ENCODE measurements around the gene DMD.
"Not testable (repeated sequence)": the region's sequence is repeated elsewhere in the genome, so short reads cannot be mapped to it uniquely, and the experiment has no call there.

The DMD gene

DNA sequence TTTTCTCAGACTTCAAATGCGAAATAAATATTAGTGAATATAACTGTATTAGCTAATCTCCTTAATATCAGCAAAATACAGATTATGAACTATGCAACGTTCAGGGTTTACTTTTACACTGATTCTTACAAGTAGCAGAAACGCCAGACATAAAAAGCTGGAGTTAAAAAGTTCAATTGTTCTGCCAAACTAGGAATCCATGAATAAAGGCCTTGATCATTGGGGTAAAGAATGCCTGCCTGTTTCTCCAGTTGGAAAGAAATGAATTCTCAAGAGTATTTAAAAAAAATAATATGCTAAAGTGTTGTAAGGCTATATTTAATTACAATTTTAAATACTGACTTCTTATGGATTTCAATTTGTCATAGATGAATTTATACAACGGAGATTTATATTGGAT, 612.2 kb downstream of the DMD start:
- DNase-seq (ENCODE audit: low read depth) = no peak

DNA sequence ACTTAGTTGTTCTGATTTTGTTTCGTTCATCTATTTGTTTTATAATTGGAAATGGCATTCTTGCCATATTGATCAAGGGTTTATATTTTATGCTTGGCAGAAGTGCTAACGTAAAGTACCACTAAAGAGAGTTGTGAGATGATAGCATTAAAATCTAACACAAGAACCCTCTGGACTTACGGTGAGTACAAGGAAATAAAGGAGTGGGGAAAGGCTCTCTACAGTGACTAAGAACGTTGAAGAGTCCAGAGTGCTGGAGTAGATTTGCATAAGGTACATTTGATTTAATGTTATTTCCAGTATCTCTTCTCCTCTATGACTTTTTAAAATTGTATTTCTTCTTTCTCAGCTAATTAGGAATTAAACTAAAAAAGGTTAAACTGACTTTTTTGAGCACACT, 612.6 kb downstream of the DMD start:
- DNase-seq (ENCODE audit: low read depth) = no peak

DNA sequence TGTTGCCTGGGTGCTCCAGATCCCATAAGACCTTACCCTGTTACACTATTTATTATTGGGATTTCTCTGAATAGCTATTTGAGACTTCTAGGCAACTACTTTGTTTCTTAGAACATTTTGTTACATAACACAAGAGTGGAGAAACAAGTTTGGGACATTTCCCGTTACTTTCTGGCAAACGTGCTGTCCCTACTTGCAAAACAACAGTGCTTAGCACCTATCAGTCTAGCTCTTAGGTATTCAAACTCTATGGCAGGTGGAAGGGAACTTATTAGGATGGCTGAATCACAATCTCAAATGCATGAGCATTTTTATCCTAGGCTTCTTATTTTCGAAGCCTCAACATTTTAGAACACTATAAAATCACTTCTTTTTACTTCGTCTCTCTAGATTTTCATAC, 613.6 kb downstream of the DMD start:
- DNase-seq (ENCODE audit: low read depth) = no peak

DNA sequence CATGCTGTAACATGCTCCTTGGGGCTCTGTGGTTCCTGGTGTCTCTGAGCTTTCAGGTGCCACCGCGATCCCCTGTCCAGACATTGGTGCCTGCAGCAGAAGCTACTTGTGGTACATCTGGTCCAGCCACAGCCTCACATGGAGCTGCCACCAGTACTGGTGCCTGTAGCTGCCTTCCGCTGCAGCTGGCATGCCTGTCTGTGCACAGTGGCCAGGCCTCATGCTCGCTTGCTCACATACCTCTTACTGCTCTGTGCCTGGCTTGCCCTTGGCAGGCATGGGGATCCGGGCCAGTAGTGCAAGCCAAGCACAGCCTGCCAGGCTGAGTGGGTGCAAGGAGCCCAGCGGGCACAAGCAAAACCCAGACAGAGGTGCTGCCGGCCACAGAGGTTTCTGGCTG, 618.6 kb downstream of the DMD start:
- no peak for DNase-seq (ENCODE audit: low read depth)

DNA sequence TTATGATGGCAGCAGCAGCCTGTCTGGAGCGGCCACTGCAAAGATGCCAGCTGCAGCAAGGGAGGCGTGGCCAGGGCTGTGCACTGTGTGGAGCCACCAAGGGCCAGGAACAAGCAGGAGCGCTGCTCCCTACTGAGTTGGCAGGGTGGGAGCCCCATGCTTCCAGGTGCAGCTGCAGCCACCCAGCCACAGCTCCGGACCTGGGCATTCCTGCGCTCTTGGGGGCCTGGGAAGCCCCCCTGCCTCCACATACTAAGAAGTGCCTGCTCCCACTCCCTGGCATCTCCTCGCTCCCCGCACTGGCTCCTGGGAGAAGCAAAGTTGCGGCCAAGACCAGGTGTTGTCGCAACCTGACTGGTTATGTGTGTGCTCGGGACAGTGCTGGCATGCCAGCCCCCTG, 619.8 kb downstream of the DMD start:
- no peak for DNase-seq (ENCODE audit: low read depth)

DNA sequence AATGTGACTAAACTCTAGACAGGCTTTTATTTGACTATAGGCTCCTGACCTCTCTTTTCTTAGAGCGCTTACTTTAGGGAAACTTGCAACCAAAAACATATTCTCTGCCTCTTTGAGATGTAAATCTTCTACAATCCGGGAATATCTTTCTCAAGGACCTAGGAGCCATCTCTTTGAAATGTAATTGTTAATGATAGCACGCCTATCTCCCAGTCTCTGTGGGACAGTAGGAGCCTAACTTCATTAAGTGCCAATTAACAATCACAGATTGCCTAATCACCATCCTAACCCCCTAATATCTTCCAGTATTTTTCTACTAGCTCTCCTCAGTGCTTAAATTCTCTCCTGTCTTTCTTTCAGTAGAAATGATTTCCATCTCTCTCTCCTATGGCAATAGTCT, 628.6 kb downstream of the DMD start:
- no peak for DNase-seq (ENCODE audit: low read depth)

DNA sequence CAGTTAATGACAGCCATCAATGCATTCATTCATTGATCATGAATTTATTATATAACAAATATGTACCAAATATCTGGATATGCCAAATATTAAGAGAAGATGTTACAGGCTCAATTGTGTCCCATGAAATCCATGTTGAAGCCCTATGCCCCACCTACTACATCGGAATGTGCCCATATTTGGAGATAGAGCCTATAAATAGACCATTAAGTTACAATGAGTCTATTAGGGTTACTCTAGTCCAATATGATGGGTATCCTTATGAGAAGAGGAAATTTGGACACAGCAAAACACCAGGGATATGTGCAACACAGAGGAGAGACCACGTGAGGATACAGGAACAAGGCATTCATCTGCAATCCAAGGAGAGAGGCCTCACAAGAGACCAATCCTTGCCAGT, 634.5 kb downstream of the DMD start:
- DNase-seq (ENCODE audit: low read depth) = no peak

DNA sequence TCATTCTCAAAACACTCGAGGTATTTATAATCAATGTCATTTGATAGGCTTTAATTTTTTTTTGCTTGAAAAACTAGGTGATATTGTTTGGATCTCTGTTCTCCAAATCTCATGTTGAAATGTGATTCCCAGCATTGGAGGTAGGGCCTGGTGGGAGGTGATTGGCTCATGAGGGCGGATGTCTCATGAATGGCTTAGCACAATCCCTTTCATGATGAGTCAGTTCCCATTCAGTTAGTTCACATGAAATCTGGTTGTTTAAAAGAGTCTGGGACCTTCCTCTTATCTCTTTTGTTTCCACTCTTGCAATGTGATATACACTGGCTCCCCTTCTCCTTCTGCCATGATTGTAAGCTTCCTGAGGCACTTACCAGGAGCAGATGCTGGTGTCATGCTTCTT, 638.7 kb downstream of the DMD start:
- no peak for DNase-seq (ENCODE audit: low read depth)

DNA sequence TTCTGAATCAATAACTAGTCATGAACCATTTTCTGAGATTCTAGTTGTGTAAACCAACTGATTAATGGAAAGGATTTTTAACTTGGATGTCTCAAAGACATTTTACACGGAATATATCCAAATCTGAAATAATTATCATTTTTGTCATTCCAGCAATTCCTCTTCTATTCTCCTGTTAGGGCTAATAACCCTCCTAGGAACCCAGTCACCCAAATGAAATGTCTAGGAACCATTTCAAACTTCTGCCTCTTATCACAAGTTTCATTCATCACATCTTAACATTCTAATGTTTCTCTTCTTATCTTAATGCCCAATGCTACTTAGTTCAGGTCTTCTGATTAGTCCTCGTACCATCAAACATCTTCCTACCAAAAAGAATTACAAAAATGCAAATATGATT, 639.8 kb downstream of the DMD start:
- no peak for DNase-seq (ENCODE audit: low read depth)

DNA sequence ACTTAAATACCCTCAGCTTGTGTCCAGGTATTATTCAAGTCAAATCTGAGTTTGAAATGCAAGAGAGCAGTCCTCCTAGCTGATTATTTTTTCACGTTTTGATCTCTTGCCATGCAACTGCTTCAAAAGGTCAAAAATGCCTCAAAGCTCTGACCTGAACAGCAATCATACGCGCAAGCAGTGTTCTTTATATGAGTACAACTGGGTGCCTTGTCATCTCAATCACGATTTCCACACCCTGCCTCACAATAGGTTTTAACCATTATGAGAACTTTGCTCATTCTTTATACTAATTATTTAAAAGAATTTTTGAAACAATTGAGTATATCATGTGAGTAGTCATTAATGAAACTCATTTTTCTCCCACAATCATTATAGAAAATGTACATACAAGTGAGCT, 649.1 kb downstream of the DMD start:
- no peak for DNase-seq (ENCODE audit: low read depth)

DNA sequence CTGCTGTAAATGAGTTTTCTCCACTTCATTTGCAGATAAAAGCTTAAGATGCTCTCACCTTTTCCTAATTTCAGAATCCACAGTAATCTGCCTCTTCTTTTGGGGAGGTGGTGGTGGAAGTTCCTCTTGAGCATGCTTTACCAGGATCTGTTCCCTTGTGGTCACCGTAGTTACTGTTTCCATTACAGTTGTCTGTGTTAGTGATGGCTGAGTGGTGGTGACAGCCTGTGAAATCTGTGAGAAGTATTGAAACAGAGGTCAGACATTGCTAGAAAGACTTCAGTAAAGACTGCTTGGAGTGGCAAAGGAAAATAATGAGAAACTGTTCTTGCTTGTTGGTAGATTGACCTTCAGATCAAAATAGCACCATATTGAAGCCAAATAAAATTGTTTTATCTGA, 666.2 kb downstream of the DMD start:
- no peak for DNase-seq (ENCODE audit: low read depth)

DNA sequence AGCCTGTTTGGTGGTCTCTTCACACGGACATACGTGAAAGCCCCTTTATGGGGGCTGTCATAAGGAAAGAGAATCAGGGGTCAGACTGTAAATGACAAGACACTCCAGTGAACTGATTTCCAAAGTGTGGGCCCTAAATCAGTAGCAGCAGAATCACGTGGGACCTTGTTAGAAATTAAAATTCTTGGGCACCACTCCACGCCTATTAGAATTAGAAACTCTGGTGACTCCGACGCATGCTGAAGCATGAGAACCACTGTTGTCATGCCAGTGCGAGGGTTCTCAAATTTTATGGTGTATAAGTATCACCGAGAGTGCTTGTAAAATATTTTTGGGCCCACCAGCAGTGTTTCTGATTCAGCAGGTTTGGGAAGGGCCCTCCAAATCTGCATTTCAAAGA, 672.8 kb downstream of the DMD start:
- DNase-seq (ENCODE audit: low read depth) = no peak

DNA sequence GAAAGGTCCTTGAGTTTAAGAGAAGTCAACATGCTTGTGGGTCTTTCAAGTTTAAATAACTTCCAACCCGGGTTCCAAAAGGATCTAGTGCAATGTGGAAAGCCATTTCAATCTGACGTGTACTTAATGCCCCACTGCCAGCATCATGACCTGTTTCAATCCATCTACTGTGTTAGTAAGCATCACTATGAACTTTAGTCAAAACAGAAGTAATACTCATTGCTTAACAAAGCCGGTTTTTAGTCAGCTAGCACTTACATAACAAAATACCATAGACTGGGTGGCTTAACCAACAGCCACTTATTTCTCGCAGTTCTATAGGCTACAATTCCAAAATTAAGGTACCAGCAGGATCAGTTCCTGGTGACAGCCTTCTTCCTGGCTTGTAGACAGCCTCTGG, 677.5 kb downstream of the DMD start:
- no peak for DNase-seq (ENCODE audit: low read depth)

DNA sequence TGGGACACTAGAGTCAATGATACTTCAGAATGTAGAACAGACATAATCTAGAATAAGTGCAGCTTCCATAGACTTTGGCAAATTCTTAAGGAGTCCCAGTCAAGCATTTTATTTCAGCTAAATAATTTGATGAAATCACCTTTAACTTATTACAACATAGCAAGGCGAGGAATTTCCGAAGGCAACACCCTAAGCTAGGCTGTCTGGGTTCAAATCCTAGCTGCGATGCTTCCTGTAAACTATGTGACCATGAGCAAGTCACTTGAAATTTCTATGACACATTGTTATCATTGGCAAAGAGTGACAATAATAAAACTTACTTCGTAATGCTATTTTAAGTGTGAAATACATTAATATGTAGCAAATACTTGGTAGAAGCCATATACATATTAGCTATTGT, 679.1 kb downstream of the DMD start:
- no peak for DNase-seq (ENCODE audit: low read depth)

DNA sequence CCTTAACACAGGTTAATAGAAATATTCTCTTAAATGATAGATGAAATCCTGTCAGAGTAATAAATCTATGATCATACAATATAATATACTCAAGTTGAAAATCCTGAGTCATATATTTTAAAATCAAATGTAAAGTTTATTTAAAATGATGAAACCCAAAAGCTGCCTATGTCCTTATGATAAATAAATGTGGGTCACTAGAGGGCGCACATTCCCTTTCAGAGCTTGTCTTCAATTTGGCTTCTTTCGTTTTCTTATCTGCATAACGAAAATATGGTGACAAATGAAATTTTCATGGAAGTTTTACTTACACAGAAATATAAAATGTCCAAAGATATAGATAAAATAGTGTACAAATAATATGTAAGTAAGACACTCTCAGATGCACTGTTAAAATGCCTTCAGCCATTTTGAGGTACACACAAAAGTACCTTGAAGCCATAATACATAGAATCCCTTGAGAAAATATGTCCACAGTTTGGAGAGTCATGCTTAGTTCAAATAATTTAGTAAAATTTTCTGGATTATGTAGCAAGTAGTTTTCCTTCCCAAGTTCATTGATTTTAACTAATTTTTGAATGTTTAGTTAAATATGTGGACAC, 680.4 kb downstream of the DMD start:
- DNase-seq (ENCODE audit: low read depth) = no peak

DNA sequence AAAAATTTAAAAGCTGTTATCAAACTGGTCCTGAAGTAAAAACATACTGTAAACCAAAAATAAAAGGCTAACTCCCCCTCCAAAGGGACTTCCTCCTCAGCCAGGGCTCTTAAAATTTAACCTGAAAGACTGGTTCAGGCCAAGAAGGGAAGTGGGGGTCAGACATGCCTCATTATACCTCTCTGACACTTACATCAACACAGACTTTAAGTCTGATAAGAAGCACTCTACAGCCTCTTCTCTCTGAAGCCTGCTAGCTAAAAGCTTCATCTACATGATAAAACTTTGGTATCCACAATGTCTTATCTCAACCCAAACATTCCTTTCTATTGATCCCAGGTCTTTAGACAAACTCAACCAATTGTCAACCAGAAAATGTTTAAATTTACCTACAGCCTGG, 682.9 kb downstream of the DMD start:
- not testable (repeated sequence) for DNase-seq (ENCODE audit: low read depth)

DNA sequence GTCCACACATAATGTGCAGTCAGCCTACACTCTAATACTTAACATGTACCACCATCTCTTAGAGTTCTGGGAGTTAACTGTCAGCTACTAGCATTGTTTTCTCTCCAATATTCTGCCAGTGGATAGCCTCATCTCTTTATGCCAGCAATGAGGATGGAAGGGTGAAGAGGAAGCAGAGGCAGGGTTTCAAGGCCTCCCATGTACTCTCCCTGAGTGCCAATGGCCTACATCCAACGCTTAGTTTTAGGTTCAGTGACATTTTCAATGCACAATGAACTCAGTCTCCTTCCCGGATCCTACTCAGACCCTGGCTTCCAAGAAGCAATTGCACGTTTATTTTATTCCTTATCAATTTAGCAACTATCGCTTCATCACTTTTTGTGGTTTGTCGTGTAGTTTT, 686.1 kb downstream of the DMD start:
- no peak for DNase-seq (ENCODE audit: low read depth)

DNA sequence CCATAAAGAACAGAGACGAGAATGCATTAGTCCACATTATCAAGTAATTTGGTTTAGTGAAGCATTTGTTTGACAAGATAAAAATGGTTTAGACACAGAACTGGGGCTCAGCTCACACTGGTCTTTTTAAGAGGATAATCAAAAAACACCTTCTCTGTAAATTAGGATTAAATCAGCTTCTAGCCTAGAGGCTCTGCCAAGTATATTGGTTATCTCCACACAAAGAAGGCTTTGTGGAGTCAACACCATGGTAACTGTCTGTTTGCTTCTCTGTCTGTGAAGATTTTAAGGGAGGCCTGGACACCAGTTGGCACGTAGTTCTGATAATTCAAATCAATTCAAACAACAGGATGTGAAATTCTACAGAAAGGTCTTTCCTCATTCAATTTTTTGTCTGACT, 687.0 kb downstream of the DMD start:
- no peak for DNase-seq (ENCODE audit: low read depth)

DNA sequence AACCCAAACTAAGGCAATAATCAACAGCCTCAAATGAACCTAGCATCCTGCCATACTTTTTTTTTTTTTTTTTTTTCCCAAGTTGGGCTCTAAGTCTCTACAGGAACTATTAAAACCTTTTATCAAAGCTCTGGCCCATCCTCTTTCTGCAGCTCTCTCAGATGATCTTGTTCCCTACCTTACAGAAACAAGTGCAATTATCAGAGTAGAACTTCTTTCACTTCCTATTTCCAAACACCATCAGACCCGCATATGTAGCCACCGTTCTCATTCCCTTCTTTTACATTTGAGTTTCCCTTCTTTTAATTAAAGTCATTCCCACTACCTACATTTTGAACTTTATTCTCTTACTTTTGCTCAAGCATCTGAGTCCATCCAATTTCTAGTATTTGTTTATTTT, 690.6 kb downstream of the DMD start:
- DNase-seq (ENCODE audit: low read depth) = no peak

DNA sequence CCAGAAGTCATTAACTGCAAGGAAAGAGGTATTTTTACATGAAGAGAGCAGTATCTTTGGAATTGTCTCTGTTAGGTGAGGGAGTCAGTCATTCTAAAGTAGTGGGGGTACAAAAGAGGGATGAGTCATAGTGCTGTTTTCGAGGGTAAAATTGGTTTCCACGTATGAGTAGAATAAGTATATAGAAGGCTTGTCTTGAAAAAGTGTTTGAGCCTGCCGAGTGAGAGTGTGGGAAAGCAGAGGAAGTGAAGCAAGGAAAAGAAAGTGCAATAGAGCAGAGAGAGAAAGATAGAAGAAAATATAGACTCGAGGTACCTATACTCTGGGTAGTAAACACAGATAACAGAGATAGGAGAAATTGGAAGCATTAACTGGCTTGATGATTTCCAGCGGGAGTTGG, 696.4 kb downstream of the DMD start:
- no peak for DNase-seq (ENCODE audit: low read depth)

DNA sequence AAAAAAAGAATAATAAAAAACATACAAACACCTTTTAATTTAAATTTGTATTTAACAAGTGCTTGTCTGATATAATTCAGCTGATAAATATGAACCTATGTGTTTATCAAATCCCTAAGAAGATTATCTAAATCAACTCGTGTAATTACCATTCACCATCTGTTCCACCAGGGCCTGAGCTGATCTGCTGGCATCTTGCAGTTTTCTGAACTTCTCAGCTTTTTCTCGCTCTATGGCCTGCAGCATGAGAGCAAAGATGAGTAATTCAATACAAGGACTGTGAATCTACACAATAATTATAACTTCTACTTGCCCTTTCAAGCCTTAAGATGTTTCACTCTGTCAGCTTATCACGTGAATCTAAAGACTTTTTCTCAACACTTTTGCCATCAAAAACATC, 709.7 kb downstream of the DMD start:
- DNase-seq (ENCODE audit: low read depth) = no peak

DNA sequence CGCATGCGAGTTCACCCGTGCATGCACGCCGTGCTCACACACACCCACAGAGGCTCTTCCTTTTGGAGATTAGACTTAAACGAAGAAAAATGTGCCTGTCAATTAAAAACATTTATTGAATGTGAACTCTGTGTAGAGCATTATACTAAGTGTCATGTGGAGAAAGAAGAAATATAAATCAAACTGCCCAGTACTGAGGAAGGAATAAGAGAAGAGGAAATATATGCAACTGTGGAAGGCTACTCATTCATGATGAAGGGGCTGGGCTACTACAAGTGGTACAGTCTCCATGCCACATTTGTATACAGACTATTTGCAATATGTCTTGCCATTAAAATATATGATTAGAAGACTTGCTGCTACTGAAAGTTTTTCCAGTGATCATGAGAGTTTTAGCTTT, 714.7 kb downstream of the DMD start:
- no peak for DNase-seq (ENCODE audit: low read depth)

DNA sequence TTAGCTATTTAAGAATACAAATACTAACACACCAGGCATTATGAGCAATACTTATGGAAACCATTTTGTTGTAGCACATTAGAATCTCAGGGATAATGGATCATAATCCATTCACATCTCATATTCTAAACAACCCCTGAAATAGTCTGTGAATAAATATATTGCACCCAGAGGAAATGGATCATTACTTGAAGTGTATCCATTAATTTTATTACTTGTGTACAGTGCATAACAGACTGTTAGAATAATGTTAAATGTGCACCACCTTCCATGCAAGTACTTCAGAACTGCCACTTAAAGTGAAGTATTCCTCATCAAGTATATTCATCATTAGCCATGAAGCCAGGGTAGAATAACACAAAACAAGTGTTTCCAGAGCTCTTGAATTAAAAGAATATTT, 715.5 kb downstream of the DMD start:
- DNase-seq (ENCODE audit: low read depth) = no peak

DNA sequence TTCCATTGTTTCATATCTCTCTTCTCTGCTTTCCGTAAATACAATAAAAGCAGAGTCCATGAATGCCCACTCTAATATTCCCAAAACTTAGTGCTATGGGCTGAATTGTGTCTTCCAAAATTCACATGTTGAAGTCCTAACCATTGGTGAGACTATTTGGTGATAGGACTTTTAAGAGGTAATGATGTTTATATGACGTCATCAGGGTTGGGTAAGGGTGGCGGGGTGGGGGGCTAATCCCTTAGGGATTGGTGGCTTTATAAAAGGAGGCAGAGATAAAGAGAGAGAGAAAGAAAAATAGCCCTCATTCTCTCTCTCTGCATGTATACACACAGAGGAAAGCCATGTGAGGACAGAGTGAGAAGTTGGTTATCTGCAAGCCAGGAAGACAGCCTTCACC, 722.2 kb downstream of the DMD start:
- no peak for DNase-seq (ENCODE audit: low read depth)

DNA sequence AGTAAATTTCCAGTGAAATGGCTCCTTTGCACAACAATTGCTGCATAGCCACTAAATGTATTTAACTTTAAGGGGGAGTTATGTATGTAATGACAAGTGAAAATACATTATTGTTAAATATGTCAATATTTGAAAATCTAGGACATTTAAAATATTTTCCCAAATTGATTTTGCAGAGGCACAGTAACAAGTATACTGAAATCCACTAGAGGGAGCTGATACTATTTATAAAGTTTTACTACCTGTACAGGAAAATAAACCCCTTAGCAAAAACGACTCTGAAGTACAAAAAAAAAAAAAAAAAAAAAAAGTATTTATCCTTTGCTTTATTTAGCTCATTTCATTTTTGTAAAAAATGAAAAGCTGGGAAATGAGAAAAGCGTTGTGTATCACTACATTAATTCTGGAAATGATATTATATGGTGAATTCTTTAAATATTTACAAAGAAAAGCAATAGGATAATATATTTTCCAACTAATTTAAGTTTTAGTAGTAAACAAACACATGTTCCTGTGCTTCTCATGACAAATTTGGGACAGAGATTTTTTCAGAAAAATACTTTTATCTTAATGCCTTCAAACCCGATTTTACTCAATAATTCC, 727.7 kb downstream of the DMD start:
- DNase-seq (ENCODE audit: low read depth) = no peak
